NCI-H128 (cell line): ENCODE results near the gene TBPL1.

ENCODE experiments used
- DNase-seq: peaks from one replicate; lab custom pipeline; 2025; ENCODE audit not compliant: unreplicated experiment; lab: John Stamatoyannopoulos, UW

The TBPL1 gene

GRCh38 chr6:134005800-134006199 lies 52.8 kb downstream of the TBPL1 start:
- DNase-seq: no peak

GRCh38 chr6:134007077-134007476 lies 54.1 kb downstream of the TBPL1 start:
- peak; percentile 46 for DNase-seq

GRCh38 chr6:134009876-134010275 lies 56.9 kb downstream of the TBPL1 start:
- DNase-seq: no peak

GRCh38 chr6:134010400-134010799 lies 57.4 kb downstream of the TBPL1 start:
- no peak for DNase-seq

GRCh38 chr6:134010974-134011373 lies 58.0 kb downstream of the TBPL1 start:
- DNase-seq: no peak

GRCh38 chr6:134014588-134015137 lies 61.6 kb downstream of the TBPL1 start:
- DNase-seq: no peak

GRCh38 chr6:134015719-134016557 lies 62.9 kb downstream of the TBPL1 start:
- no peak for DNase-seq

- DNase-seq: no peak
These were observed 63.5 kb downstream of the TBPL1 start for GRCh38 chr6:134016558-134016814.

- no peak for DNase-seq
These were observed 67.0 kb downstream of the TBPL1 start for GRCh38 chr6:134020071-134020470.

GRCh38 chr6:134020543-134020942 lies 67.5 kb downstream of the TBPL1 start:
- DNase-seq: no peak

GRCh38 chr6:134020968-134021367 lies 67.9 kb downstream of the TBPL1 start:
- no peak for DNase-seq

GRCh38 chr6:134021396-134022122 lies 68.5 kb downstream of the TBPL1 start:
- no peak for DNase-seq

- DNase-seq: no peak
These were observed 69.6 kb downstream of the TBPL1 start for GRCh38 chr6:134022650-134023049.

GRCh38 chr6:134026597-134026996 lies 73.6 kb downstream of the TBPL1 start:
- DNase-seq: no peak

- DNase-seq: no peak
These were observed 75.4 kb downstream of the TBPL1 start for GRCh38 chr6:134028438-134028837.

GRCh38 chr6:134029495-134030455 lies 76.8 kb downstream of the TBPL1 start:
- DNase-seq: no peak

GRCh38 chr6:134031696-134032255 lies 78.8 kb downstream of the TBPL1 start:
- no peak for DNase-seq

GRCh38 chr6:134034478-134034877 lies 81.5 kb downstream of the TBPL1 start:
- no peak for DNase-seq

- no peak for DNase-seq
These were observed 82.2 kb downstream of the TBPL1 start for GRCh38 chr6:134034961-134035822.

GRCh38 chr6:134035823-134036296 lies 82.8 kb downstream of the TBPL1 start:
- peak; percentile 62 for DNase-seq
